HL-60/S4 (cell line): ENCODE measurements around the gene FAM161B.

ENCODE experiments used
- in situ Hi-C: fragments of 300-500 bp; cut with MboI; formaldehyde crosslinking; loops from 2 replicates; pipeline ENCODE4 v1.14.3; 2022; ENCODE audit warnings: low sequenced_read_pairs

The FAM161B gene

DNA sequence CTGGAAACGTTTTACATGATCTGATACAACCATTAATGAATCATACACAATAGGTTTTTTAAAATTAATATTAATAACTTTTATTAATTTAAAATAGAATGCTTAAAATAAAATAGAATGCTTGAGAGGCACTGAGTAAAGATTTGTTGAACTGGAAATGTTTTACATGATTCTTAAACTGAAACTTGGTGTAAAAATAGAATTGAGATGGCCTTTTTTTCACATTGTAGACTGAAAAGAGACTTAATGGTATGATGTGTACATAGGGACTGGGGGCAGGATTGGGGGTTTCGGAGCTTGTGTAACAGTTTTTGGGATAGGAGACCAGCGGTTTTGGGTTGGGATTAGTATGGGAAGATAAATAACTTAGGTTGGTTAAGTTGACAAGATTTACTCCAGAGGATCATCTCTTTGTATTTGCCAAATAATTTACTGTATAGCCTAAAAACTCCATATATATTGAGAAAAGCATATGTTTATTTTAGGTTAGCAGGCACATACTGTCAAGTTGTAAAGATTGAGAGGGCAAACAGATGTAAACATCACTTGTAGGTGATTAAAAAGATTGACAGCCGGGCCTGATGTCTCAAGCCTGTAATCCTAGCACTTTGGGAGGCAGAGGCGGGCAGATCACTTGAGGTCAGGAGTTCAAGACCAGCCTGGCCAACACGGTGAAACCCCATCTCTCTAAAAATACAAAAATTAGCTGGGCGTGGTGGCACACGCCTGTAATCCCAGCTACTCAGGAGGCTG is 65.3 kb downstream of the FAM161B start:
- in situ Hi-C loops: no loop called here
